Activated CD4-positive, CD25-positive, alpha-beta regulatory T cell treated with anti-CD3 and anti-CD28 coated beads, Interleukin-2, amount 50 U/mL, for 16 hours (primary cell): ENCODE measurements around the gene PDLIM1.
A peak's percentile ranks its signal among the peaks of the same experiment; 100 is the strongest.

Experiments used
- DNase-seq: peaks from one replicate; pipeline ENCODE4 v3.0.0-alpha.2; 2020; ENCODE audit warnings: low read depth, low spot score

The PDLIM1 gene

GRCh38 chr10:95265572-95265971 lies 25.2 kb downstream of the PDLIM1 start:
- no peak for DNase-seq

- no peak for DNase-seq
These were observed 26.4 kb downstream of the PDLIM1 start for GRCh38 chr10:95264227-95265051.

GRCh38 chr10:95263864-95264226 lies 27.0 kb downstream of the PDLIM1 start:
- DNase-seq = no peak

GRCh38 chr10:95262763-95263518 lies 27.9 kb downstream of the PDLIM1 start:
- no peak for DNase-seq

- no peak for DNase-seq
These were observed 28.9 kb downstream of the PDLIM1 start for GRCh38 chr10:95261926-95262325.

- no peak for DNase-seq
These were observed 29.8 kb downstream of the PDLIM1 start for GRCh38 chr10:95260909-95261552.

GRCh38 chr10:95260397-95260881 lies 30.4 kb downstream of the PDLIM1 start:
- DNase-seq = no peak

- no peak for DNase-seq
These were observed 33.0 kb downstream of the PDLIM1 start for GRCh38 chr10:95257849-95258248.

GRCh38 chr10:95256268-95256667 lies 34.5 kb downstream of the PDLIM1 start:
- DNase-seq = no peak

- DNase-seq = no peak
These were observed 36.2 kb downstream of the PDLIM1 start for GRCh38 chr10:95254629-95255028.

GRCh38 chr10:95253686-95254085 lies 37.1 kb downstream of the PDLIM1 start:
- no peak for DNase-seq

GRCh38 chr10:95253007-95253406 lies 37.8 kb downstream of the PDLIM1 start:
- no peak for DNase-seq

- no peak for DNase-seq
These were observed 39.9 kb downstream of the PDLIM1 start for GRCh38 chr10:95250856-95251255.

- DNase-seq = no peak
These were observed 41.3 kb downstream of the PDLIM1 start for GRCh38 chr10:95249467-95249866.

- no peak for DNase-seq
These were observed 41.8 kb downstream of the PDLIM1 start for GRCh38 chr10:95248989-95249388.

GRCh38 chr10:95247881-95248583 lies 42.8 kb downstream of the PDLIM1 start:
- no peak for DNase-seq

GRCh38 chr10:95247200-95247880 lies 43.5 kb downstream of the PDLIM1 start:
- no peak for DNase-seq

GRCh38 chr10:95246582-95247051 lies 44.2 kb downstream of the PDLIM1 start:
- peak; percentile 17 for DNase-seq

- DNase-seq = no peak
These were observed 45.3 kb downstream of the PDLIM1 start for GRCh38 chr10:95245425-95246055.

GRCh38 chr10:95244152-95244551 lies 46.7 kb downstream of the PDLIM1 start:
- DNase-seq = no peak

GRCh38 chr10:95243318-95243617 lies 47.5 kb downstream of the PDLIM1 start:
- DNase-seq = no peak
